H54 (cell line): ENCODE data around the gene MX2.
"Not testable (repeated sequence)": the region's sequence is repeated elsewhere in the genome, so short reads cannot be mapped to it uniquely, and the experiment has no call there.

Source experiments
- DNase-seq: peaks from one replicate; pipeline ENCODE4 v3.0.0; 2011; ENCODE audit warnings: low spot score, mixed read lengths; ENCODE audit not compliant: insufficient read length
- FAIRE-seq: peaks from 3 replicates; lab custom pipeline; 2011; peaks lifted over from hg19 to GRCh38; lab: Jason Lieb, UNC
- POLR2A ChIP-seq: IDR thresholded peaks from 2 replicates; pipeline ENCODE4 v1.6.1; 2011; ENCODE audit warnings: low read depth, mild to moderate bottlenecking, low read length

The MX2 gene

GRCh38 chr21:41398251-41398650, 36.4 kb downstream of the MX2 start:
- TF ChIP-seq POLR2A = no peak
- FAIRE-seq (no peak), DNase-seq (no peak)

GRCh38 chr21:41398831-41399230, 37.0 kb downstream of the MX2 start:
- DNase-seq = no peak
- TF ChIP-seq POLR2A = no peak
- no peak for FAIRE-seq

GRCh38 chr21:41399246-41399800, 37.5 kb downstream of the MX2 start:
- TF ChIP-seq POLR2A = no peak
- FAIRE-seq = no peak
- no peak for DNase-seq

GRCh38 chr21:41402231-41402630, 40.4 kb downstream of the MX2 start:
- FAIRE-seq (no peak), DNase-seq (no peak)
- TF ChIP-seq POLR2A = no peak

- FAIRE-seq (no peak), DNase-seq (no peak)
- TF ChIP-seq POLR2A = no peak
Observed at GRCh38 chr21:41402796-41403195, 41.0 kb downstream of the MX2 start.

DNA sequence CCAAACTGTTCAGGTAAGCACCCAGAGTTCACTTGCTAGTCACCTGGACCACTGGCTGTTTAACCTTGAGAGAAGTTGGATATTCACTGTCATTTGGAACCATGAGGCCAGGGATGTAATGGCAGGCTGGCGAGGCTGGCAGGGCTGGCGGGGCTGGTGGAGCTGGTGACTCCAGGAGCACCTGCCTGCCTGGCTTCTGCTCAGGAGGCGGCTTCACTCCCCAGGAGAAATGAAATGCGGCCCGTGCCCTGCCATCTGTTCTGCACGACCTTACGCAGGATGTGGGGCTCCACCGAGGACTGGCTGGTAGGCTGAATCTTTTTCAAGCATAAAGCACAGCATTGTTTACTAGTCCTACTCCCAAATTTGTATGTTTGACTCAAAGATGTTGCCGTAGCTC, 41.5 kb downstream of the MX2 start:
- FAIRE-seq (no peak), DNase-seq (no peak)
- TF ChIP-seq POLR2A = no peak

GRCh38 chr21:41403966-41404365, 42.1 kb downstream of the MX2 start:
- TF ChIP-seq POLR2A = no peak
- FAIRE-seq (no peak), DNase-seq (no peak)

GRCh38 chr21:41405321-41405720, 43.5 kb downstream of the MX2 start:
- TF ChIP-seq POLR2A = no peak
- no peak for FAIRE-seq
- no peak for DNase-seq

DNA sequence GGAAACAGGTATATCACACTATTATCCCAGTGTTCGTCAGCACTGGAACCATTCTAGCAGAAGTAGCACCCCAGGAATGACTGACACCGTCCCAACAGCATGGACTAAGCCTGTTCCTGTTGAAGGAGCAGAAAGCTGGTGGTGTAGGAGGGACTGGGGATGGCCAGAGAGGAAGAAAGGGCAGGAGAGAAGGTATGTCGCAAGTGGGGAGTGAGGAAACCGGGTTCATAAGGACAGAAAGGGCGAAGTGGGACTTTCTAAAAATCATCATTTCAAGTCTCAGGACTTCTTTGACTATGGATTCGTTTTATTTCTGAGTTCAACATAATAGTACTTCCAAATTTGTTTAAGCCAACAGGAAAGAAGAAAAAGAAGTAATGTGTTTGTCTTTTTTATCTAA, 44.5 kb downstream of the MX2 start:
- DNase-seq (no peak), FAIRE-seq (no peak)
- TF ChIP-seq POLR2A = no peak

DNA sequence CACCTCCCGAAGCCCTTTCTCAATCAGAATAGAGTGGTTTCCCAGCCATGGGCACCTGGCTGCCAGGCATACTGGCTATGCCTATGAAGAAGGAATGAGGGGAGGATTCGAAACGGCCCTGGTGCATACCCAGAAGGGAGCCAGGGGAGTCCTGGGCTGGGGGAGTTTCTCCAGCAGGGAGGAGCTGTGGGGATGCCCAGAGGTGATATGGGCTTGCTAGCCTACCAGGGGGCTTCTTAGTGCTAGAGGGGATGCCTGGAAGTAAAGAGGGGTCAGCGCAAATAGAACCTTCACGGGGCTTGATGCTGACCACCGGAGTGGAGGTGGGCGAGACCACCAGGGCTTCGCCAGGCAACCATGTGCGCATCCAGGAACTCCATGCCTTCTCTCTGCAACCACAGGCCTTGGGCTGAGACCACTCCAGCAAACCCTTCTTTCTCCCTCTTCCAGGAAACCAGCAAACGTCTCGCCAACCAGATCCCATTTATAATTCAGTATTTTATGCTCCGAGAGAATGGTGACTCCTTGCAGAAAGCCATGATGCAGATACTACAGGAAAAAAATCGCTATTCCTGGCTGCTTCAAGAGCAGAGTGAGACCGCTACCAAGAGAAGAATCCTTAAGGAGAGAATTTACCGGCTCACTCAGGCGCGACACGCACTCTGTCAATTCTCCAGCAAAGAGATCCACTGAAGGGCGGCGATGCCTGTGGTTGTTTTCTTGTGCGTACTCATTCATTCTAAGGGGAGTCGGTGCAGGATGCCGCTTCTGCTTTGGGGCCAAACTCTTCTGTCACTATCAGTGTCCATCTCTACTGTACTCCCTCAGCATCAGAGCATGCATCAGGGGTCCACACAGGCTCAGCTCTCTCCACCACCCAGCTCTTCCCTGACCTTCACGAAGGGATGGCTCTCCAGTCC, 46.0 kb downstream of the MX2 start:
- no peak for TF ChIP-seq POLR2A
- no peak for FAIRE-seq
- DNase-seq = no peak

- DNase-seq (no peak), FAIRE-seq (no peak)
- TF ChIP-seq POLR2A = no peak
Observed at GRCh38 chr21:41410361-41410760, 48.5 kb downstream of the MX2 start.

DNA sequence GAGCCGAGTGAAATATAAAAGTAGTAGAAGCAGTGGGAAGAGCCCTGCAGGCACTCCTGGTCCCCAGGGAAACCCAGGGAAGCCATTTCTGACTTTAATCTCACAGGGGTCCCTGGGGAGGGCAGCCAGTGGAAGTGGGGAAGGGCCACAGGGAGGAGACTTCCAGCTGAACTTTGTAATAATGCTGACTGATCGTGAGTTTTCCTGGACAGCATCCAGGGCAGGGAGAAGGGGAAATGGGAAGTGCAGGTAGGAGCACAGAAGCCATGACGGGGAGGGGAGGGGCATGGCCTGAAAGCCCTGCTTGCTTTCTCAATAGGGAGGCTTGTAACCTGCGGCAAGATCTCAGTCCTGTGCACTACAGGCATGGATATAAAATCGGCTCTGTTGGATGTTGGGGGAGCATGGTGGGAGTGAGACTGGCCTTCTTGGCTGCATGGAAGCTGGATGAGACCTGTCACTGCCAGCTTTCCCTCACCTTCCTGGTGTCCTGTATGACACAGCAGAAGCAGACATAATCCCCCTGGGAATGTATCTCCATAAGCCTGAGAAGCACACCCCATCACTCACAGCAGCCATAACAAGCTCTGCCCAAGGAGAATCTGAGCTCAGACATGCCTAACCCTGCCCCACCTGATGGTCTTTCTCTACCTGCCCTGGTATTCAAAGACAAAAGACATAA, 49.1 kb downstream of the MX2 start:
- FAIRE-seq (no peak), DNase-seq (no peak)
- no peak for TF ChIP-seq POLR2A

GRCh38 chr21:41411449-41412089, 49.7 kb downstream of the MX2 start:
- TF ChIP-seq POLR2A = no peak
- DNase-seq (no peak), FAIRE-seq (no peak)

DNA sequence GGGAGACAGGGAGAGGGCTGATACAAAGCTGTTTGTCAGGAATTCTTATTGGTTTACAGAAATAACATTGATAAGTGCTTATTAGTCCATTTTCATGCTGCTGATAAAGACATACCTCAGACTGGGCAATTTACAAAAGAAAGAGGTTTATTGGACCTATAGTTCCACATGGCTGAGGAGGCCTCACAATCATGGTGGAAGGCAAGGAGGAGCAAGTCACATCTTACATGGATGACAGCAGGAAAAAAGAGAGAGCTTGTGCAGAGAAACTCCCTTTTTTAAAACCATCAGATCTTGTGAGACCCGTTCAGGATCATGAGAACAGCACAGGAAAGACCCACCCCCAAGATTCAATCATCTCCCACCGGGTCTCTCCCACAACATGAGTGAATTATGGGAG, 55.7 kb downstream of the MX2 start:
- DNase-seq, FAIRE-seq: not testable (repeated sequence)
